Prostate gland (tissue), 2 donors: ENCODE measurements around the gene DUXB.

ENCODE experiments used
- POLR2A ChIP-seq: fragments of 450-650 bp; IDR thresholded peaks from one replicate; pipeline ENCODE4 v1.6.1; 2016; ENCODE audit warnings: antibody characterized with exemption, mild to moderate bottlenecking
- TF ChIP-seq, protein P1 (sequence below), 4 experiments: fragments of 200-600 bp in 2 of 4; fragments of 450-650 bp in 2 of 4; sonication (generic) in 2 of 4; IDR thresholded peaks; 1 replicate in 3 of 4; 2 replicates in 1 of 4; pipeline ENCODE4 v1.5.1; 2016 to 2019; ENCODE audit warnings: antibody characterized with exemption in 4 of 4, mild to moderate bottlenecking in 2 of 4, moderate library complexity in 2 of 4

GRCh38 chr16:75697571-75697970, 3.7 kb downstream of the DUXB start:
- TF ChIP-seq, protein P1, sequence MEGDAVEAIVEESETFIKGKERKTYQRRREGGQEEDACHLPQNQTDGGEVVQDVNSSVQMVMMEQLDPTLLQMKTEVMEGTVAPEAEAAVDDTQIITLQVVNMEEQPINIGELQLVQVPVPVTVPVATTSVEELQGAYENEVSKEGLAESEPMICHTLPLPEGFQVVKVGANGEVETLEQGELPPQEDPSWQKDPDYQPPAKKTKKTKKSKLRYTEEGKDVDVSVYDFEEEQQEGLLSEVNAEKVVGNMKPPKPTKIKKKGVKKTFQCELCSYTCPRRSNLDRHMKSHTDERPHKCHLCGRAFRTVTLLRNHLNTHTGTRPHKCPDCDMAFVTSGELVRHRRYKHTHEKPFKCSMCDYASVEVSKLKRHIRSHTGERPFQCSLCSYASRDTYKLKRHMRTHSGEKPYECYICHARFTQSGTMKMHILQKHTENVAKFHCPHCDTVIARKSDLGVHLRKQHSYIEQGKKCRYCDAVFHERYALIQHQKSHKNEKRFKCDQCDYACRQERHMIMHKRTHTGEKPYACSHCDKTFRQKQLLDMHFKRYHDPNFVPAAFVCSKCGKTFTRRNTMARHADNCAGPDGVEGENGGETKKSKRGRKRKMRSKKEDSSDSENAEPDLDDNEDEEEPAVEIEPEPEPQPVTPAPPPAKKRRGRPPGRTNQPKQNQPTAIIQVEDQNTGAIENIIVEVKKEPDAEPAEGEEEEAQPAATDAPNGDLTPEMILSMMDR (IDR thresholded peaks at IDR 0.05) = no peak
- no peak for TF ChIP-seq POLR2A
